GM18519 (cell line): Measurements from ENCODE around the gene CYP2U1.
"Not testable (repeated sequence)": the region's sequence is repeated elsewhere in the genome, so short reads cannot be mapped to it uniquely, and the experiment has no call there.

Experiments
- ATAC-seq: cut with Tn5 transposase; IDR thresholded peaks from one replicate; pipeline ENCODE4 v1.9.1; 2021; ENCODE audit warnings: mild to moderate bottlenecking, moderate library complexity; ENCODE audit not compliant: unreplicated experiment, low FRiP score

The CYP2U1 gene

GRCh38 chr4:107916623-107917022 is 14.7 kb upstream of the CYP2U1 start:
- no peak for ATAC-seq

GRCh38 chr4:107917500-107917899 is 13.8 kb upstream of the CYP2U1 start:
- no peak for ATAC-seq

GRCh38 chr4:107922486-107923473 is 8.6 kb upstream of the CYP2U1 start:
- no peak for ATAC-seq

GRCh38 chr4:107925713-107926112 is 5.6 kb upstream of the CYP2U1 start:
- ATAC-seq: not testable (repeated sequence)

- not testable (repeated sequence) for ATAC-seq
Measured at GRCh38 chr4:107926875-107927274, 4.5 kb upstream of the CYP2U1 start.

- ATAC-seq: peak; percentile 10
Measured at GRCh38 chr4:107931775-107932321, 499 bp downstream of the CYP2U1 start.

- ATAC-seq: no peak
Measured at GRCh38 chr4:107935246-107935645, 3.9 kb downstream of the CYP2U1 start.

GRCh38 chr4:107937040-107937439 is 5.7 kb downstream of the CYP2U1 start:
- ATAC-seq: no peak

GRCh38 chr4:107939307-107939706 is 8.0 kb downstream of the CYP2U1 start:
- ATAC-seq: no peak

- ATAC-seq: no peak
Measured at GRCh38 chr4:107945809-107946208, 14.5 kb downstream of the CYP2U1 start.

GRCh38 chr4:107950746-107951540 is 19.6 kb downstream of the CYP2U1 start:
- no peak for ATAC-seq

- no peak for ATAC-seq
Measured at GRCh38 chr4:107951551-107951950, 20.2 kb downstream of the CYP2U1 start.

GRCh38 chr4:107956011-107956410 is 24.7 kb downstream of the CYP2U1 start:
- no peak for ATAC-seq

GRCh38 chr4:107966903-107967302 is 35.6 kb downstream of the CYP2U1 start:
- ATAC-seq: no peak

- ATAC-seq: not testable (repeated sequence)
Measured at GRCh38 chr4:107967519-107967918, 36.2 kb downstream of the CYP2U1 start.

- not testable (repeated sequence) for ATAC-seq
Measured at GRCh38 chr4:107967921-107968320, 36.6 kb downstream of the CYP2U1 start.

- no peak for ATAC-seq
Measured at GRCh38 chr4:107970063-107970798, 38.9 kb downstream of the CYP2U1 start.

GRCh38 chr4:107972605-107973004 is 41.3 kb downstream of the CYP2U1 start:
- no peak for ATAC-seq

- ATAC-seq: no peak
Measured at GRCh38 chr4:107974523-107974922, 43.2 kb downstream of the CYP2U1 start.

GRCh38 chr4:107977482-107977881 is 46.1 kb downstream of the CYP2U1 start:
- no peak for ATAC-seq
